Medulla oblongata (tissue), 1 donor: ENCODE measurements around the gene TRAF2.
"Not testable (repeated sequence)": the region's sequence is repeated elsewhere in the genome, so short reads cannot be mapped to it uniquely, and the experiment has no call there.

ENCODE experiments used
- DNase-seq: peaks from one replicate; pipeline ENCODE4 v3.0.0-alpha.2; 2015; ENCODE audit errors: extremely low spot score

Gene TRAF2

DNA sequence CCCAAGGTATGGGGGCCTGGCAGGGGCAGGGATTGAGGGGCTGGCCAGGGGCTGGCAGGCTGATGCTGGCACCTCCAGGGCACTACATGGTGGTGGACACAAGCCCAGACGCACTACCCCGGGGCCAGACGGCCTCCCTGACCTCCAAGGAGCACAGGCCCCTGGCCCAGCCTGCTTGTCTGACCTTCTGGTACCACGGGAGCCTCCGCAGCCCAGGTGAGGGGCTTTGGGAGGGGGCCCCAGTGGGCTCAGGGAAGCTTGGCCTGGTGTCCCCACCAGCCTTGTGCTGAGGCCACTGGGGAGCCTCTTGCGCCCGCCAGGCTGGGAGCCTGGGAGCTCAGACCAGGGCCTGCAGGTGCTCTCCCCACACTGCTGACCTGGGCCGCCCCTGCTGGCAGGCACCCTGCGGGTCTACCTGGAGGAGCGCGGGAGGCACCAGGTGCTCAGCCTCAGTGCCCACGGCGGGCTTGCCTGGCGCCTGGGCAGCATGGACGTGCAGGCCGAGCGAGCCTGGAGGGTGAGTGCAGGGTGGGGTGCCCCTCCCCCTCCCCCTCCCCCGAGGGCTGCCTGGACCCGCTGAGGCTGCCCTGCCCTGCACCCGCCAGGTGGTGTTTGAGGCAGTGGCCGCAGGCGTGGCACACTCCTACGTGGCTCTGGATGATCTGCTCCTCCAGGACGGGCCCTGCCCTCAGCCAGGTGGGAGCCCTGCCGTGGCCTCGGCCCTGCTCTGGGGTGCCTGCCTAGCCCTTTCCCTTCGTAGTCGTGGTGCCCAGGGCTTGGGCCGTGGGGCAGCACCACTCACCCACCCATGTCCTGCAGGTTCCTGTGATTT, 28.5 kb upstream of the TRAF2 start:
- no peak for DNase-seq

DNA sequence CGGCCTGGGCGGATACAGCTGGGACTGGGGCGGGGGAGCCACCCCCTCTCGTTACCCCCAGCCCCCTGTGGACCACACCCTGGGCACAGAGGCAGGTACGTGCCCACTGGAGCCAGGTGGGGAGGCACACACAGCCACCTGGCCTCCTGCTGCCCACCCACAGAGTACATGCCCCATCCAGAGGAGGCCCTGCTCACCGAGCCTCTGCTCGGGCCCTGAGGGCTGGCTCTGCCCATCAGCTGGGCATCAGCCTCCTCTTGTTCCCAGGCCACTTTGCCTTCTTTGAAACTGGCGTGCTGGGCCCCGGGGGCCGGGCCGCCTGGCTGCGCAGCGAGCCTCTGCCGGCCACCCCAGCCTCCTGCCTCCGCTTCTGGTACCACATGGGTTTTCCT, 27.9 kb upstream of the TRAF2 start:
- no peak for DNase-seq

DNA sequence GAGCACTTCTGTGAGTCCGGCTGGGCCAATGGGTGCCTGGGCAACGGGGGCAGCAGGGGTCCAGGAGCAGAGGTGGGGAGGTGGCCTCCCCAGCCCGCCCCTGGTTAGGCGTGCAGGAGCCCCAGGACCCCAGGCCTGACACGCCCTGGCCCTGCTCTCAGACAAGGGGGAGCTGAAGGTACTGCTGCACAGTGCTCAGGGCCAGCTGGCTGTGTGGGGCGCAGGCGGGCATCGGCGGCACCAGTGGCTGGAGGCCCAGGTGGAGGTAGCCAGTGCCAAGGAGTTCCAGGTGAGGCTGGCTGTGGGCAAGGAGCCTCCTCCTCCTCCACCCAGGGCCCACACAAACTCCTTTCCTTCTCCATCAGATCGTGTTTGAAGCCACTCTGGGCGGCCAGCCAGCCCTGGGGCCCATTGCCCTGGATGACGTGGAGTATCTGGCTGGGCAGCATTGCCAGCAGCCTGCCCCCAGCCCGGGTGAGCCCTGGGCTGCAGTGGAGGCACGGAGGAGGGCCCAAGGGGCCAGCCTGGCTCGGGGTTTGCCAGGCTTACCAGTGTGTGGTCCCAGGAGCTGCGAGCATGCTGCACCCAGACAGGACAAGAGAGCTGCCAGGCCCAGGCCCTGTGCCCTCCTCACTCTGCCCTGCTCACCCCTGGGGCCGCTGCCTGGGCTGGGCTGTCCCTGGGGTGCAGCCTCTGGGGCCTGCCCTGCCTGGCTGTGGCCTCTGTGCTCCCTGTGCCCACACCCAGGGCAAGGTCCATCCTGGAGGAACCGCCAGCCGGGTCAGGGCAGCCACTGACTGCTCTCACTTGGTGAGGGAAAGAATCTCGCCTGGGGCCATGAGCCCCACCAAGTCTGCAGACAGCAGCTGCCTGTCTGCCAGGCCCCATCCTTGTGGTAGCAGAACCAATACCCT, 27.2 kb upstream of the TRAF2 start:
- peak; percentile 79 for DNase-seq

DNA sequence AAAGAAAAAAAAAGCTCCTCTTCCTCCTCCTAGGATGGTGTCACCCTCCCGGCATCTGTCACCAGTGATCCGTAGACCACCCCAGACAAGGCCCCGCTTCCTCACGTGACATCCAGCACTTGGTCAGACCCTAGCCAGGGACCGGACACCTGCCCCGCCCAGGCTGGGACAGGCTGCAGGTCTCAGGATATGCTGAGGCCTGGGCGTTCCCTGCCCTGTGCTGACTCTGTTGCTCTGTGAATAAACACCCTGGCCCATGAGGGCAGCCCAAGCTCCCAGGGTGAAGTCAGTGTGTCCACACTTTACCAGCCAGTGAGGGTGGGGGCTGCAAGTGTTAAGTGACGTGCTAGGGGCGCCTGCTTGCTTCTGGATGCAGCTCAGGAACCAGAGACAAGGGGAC, 25.8 kb upstream of the TRAF2 start:
- no peak for DNase-seq

DNA sequence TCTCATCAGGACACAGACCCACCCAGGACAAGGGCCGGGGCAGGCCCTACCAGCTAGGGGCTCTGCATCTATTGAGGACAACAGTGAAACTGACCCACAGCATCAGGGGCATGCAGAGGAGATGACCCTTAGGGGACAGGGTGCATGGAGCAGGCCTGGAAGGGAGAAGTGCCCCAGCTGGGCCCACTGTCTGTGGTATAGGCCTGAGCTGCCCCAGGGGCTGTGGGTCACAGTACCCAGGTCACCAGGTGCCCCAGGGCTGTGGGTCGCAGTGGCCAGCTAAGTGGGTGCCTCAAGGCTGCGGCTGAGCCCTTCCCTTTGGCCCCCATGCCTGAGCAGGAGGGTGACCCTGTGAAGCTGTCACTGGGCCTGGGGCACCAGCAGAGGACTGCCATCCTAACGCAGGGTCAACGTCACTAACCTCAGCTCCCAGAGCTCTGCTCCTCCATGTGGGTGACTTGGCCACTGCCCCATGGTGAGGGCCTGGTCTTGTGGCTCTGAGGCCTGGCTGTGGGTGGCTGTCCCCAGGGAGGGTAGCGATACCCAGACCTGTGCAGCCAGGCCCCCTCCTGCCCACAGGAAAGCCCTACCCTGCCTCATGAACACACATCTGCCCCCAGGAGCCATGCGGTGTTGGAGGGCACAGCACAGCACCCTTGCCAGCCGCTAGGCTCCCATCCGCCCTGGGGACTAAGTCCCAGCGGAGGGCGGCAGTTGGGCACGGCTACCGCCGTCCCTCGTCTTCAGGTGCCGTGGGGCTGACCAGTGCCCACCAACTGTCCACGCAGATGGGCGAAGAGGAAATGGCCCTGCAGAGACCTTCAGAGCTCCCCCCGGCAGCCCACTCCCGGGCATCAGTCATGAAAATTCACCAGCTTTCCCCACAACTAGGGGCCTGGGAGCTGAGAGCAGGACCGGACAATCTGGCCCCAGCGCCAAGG, 25.1 kb upstream of the TRAF2 start:
- DNase-seq, result no peak

DNA sequence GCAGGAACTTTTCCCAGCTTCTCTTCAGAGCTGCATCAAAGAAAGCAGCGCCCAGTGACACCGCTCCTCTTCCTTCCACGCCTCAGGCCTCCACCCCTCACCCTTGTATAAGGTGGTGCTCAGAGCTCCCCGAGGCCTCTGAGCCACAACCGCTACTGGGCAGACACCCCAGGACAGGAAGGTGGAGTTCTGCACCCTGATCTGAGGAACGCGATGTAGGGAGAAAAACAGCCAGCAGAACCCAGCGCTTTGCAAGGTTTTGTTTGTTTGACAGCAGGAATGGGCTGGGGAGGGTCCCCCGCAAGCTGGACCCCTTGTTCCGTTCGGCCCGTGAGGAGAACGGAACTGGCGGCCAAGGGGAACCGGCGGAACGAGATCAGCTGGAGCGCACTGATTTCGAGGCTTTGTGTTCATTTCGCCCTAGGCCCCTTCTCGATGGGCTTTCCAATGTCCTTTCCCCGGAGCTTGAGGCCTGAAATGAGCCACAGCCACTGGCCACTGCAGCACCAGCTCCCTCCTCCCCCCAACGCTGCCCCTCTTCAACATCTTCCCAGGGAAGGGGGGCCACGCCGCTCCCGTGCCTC, 24.4 kb upstream of the TRAF2 start:
- DNase-seq, result no peak

DNA sequence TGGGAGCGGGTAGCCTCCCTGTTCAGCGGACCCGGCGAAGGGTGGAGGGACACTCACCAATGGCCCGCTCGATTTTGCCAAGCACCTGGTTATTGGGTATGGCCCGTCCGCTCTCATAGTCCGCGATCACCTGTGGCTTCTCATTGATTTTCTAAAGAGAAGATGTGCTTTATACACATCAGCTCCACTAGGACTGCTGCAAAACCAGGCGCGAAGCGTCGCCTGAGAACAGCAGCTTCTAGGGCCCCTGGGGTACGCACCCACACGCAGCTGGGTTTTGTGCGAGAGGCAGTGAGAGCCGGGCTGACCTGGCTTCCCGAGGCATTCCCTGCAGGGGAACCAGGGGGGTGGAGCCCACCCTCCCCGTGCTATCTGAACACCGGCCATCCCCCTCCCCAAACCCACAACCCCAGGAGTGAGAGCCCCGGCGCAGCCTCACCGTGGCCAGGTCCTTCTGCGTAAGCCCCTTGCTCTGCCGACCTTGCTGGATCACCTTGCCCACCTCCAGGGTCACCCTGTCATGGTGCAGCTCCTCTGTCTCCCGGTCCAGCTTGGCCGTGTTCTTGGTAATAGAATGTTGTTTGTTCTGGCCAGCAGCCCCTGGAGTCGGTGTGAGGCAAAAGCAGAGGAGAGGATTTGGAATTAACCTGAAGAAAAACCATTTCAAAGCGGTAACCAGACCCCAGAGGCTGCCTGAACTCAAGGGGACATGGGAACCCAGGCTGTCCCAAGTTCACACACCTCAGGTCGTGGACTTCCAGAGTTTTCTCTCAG, 23.3 kb upstream of the TRAF2 start:
- DNase-seq, result no peak

DNA sequence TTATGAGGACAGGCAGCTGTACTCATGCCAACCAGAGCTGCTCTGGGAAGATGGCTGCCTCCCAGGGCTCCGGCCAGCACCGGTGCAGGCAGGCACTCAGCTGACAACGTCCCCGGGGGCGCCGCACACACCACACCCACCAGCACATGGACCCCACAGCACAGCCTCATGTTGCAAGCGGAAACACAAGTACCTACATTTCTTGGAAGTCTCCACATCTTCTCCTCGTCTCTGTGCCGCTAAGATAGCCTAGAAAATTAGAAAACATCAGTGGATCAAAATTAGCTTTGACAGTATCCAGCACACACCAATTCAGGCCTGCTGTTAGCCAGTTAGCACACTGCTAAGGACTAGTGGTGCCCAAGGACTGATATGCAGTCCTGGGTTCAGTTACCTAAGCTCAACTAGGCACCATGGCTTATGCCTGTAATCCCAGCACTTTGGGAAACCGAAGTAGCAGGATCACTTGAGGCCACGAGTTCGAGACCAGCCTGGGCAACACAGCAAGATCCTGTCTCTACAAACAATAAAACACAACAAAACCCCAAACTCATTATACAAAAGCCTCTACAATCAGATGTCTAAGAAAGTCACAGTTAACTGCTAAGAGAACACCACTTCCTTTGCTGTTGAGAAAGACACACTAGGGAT, 22.6 kb upstream of the TRAF2 start:
- DNase-seq, result no peak

DNA sequence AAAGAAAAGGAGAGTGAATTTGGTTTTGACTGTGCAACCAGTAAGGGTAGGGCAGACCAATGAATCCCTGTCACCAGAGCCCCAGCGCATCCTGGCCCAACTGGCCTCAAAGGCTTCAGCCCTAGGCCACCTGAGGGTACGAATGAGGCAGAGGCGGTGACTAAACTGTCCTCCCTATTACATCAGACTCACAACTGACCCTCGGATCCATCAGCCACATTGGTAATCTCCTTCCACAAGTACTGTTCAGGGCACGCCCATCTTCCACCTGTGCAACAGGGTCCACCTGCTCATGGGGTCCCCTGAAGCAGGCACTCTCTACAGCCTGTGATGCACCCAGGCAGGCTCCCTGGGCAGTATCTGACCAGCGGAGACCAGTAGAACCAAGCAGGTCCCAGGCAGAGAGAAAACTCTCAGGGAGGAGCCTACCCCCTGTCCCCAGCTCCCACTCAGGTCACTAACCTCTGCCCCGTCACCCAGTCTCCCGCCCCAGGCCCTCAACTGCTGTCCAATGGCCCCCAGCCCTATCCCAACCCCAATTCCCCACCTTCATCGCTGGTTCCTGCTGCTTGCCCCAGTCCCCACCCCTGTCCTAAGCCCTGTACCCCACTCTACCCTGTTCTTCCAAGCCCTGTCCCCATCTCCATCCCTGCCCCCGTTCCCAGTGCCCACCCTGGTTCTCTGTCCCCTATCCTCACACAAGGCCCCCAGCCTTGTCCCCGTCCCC, 21.1 kb upstream of the TRAF2 start:
- DNase-seq, result no peak

DNA sequence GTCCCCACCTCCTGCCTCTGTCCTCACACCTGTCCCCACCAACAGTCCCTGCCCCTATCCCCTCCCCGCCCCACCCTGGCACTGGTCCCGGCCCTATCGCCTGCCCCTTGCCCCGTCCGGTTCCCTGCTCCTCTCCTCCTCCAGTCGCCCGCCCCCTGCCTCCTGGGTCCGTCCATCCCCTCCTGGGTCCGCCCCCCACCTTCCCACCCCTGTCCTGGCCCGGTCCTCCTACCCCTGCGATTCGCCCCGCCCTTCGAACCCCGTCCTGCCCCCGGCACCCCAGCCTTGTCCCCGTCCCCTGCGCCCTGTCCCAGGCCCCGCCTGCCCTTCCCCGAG, 20.6 kb upstream of the TRAF2 start:
- DNase-seq, result no peak

DNA sequence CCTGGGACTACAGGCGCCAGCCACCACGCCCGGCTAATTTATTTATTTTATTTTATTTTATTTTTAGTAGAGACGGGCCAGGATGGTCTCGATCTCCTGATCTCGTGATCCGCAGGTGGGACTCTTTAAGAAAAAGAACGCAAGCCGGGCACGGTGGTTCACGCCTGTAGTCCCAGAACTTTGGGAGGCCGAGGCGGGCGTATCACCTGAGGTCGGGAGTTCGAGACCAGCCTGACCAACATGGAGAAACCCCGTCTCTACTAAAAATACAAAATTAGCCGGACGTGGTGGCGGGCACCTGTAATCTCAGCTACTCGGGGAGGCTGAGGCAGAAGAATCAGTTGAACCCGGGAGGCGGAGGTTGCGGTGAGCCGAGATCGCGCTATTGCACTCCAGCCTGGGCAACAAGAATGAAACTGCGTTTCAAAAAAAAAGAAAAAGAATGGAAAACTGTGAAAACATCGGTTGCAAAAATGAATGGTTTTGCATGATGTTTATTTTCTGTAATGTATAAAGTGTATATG, 19.4 kb upstream of the TRAF2 start:
- DNase-seq, result not testable (repeated sequence)

DNA sequence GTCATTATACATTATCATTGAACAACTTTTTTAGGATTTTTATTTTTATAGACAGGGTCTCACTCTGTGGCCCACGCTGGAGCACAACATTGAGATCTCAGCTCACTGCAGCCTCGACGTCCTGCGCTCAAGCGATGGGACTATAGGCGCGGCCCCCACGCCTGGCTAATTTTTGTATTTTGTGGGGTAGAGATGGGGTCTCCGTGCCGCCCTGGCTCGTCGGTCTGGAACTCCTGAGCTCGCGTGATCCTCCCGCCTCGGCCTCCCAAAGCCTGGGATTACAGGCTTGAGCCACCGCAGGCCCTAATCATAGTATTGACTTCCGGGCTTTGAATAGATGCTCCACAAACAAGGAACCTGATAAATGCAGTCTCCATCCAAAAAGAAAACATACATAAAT, 18.8 kb upstream of the TRAF2 start:
- DNase-seq, result no peak

DNA sequence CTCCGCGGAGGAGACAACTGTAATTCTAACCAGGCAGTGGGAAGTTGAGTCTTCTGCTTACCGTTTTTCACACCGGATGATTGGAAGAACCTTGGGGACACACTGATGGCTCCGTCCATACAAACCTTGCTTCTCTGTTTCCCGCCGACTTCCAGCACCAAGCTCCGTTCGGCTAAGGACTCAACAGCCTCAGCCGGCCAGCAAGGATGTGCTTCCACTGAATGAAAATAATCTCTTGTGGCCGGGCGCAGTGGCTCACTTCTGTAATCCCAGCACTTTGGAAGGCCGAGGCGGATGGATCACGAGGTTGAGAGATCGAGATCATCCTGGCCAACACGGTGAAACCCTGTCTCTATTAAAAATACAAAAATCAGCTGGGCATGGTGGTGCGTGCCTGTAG, 18.4 kb upstream of the TRAF2 start:
- DNase-seq, result no peak

DNA sequence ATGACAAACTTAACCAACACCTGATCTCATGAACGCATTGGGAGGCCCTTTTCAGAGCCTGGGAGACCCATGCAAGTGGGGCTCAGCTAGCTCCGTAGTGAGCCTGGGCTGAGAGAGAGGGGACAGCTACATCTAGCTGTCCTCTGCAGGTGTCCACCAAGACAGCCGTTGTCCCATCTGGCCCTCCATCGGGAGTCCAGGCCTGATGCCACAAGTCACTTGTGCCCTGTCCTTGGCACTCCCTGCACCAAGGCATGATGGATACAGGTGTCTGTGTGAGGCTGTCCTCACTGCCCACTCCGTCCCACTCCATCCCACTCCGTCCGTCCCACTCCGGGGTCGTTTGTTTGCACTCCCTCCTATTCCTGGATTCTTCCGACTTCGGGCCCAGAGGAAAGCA, 17.7 kb upstream of the TRAF2 start:
- no peak for DNase-seq

DNA sequence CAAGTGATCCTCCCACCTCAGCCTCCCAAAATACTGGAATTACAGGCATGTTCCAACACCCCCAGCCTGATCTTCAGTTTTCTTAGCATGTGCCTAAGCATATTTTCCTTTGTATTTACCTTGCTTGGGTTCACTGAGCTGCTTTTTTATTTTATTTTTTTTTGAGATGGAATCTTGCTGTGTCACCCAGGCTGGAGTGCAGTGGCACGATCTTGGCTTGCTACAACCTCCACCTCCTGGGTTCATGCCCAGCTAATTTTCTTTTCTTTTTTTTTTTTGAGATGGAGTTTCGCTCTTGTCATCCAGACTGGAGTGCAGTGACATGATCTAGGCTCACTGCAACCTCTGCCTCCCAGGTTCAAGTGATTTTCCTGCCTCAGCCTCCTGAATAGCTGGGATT, 16.7 kb upstream of the TRAF2 start:
- not testable (repeated sequence) for DNase-seq

DNA sequence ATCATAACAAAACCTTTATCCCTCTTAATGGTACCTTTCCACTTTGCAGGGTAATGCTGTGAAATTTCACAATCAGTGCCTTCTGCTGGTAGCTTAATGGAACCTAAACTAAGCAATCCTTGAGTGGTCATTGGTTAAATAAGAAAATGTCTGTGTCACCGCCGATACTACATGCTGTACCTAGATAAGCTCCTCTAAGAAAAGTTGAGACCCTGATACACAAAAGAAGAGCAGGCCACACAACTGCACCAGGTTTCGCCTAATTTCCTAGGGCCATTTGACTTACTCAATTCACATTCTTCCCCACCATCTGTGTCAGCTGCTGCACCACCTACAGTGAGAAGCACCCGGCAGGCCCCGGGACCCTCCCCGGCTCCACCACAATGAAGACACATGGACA, 11.2 kb upstream of the TRAF2 start:
- no peak for DNase-seq

DNA sequence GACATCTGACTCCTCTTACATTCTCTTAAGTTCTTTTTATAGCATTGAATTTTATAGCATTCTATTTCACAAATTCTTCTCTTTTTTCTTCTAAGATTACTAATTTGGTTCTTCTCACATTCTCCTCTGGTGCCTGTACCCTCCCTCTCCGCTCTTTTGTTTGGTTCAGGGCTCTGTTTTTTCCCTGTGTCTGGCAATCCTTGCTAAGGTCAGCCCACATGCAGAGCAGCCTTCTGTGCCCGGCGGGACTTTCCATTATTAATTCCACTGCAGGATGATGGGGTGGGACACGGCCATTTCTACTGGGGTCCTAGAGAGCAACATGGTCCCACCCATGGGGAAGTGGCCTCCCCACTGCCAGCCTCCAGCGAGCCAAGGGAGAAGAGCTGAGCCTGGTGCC, 9.8 kb upstream of the TRAF2 start:
- no peak for DNase-seq

DNA sequence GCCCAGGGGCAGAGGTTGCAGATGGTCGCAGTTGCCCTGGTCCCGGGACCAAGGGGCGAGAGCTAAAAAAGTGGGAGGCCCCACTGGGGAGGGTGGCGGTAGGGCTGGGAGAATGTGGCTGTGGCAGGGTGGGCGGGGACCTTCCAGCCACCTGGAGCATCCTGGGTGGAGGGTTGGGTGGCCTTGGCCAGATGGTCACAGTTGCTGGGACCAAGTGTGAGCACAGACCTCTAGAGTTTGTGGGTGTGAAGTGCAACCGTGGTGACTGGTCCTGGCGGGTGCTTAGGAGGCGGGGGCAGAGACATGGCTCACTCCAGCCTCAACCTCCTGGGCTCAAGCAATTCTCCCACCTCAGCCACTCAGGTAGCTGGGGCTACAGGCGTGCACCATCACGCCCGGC, 5.7 kb upstream of the TRAF2 start:
- DNase-seq, result no peak

DNA sequence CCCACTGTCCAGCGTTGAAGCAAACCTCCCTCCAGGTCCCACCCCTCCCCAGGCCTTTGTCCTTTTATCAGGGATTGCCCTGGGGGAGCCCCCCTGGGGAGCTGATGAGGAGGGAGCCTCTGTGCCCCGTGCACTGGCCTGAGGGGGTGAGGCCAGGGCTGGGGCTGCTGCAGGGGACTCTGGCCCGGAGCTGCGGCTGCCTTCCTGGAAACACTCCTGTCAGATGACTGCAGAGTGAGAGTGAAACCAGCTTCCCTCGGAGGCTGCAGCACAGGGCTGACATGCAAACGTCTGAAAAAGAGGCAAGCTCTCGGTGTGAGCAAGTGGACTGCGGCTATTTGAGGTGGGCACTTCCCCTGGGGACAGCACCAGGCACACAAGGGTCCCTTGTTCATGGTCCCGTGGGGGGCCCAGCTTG, 4.6 kb upstream of the TRAF2 start:
- DNase-seq, result peak; percentile 59
